Thyroid gland (tissue), 4 donors: ENCODE data around the gene ID2.

Source experiments
- CTCF ChIP-seq, 6 experiments: fragments of 200-600 bp in 3 of 6; fragments of 450-650 bp in 3 of 6; sonication (generic) in 3 of 6; IDR thresholded peaks; one replicate each; pipeline ENCODE4 v1.5.1; 2016 to 2019; ENCODE audit warnings: antibody characterized with exemption in 6 of 6, mild to moderate bottlenecking in 2 of 6, inconsistent platforms in 1 of 6, moderate library complexity in 1 of 6
- POLR2A ChIP-seq, 2 donors: fragments of 450-650 bp; IDR thresholded peaks; one replicate each; pipeline ENCODE4 v1.6.1; 2017; ENCODE audit warnings: antibody characterized with exemption in 2 of 2, mild to moderate bottlenecking in 2 of 2, moderate library complexity in 1 of 2

GRCh38 chr2:8675543-8675942, 6.3 kb upstream of the ID2 start:
- no peak for TF ChIP-seq CTCF (IDR thresholded peaks at IDR 0.05)
- TF ChIP-seq POLR2A (IDR thresholded peaks at IDR 0.05), result no peak
